Mucosa of stomach (tissue), 1 donor: ENCODE results near the gene C1QTNF6.

Experiments used
- H3K27me3 ChIP-seq: one replicate; pipeline ENCODE4 v1.7.0; 2013; ENCODE audit warnings: mild to moderate bottlenecking, low read length; ENCODE audit not compliant: control insufficient read depth, insufficient read depth
- H3K36me3 ChIP-seq: one replicate; pipeline ENCODE4 v1.7.0; 2013; ENCODE audit warnings: low read length; ENCODE audit not compliant: control insufficient read depth, insufficient read depth
- H3K4me1 ChIP-seq: one replicate; pipeline ENCODE4 v1.7.0; 2013; ENCODE audit warnings: mild to moderate bottlenecking, low read length; ENCODE audit not compliant: control insufficient read depth, insufficient read depth
- H3K4me3 ChIP-seq: one replicate; pipeline ENCODE4 v1.7.0; 2013; ENCODE audit warnings: low read length
- H3K9ac ChIP-seq: one replicate; pipeline ENCODE4 v1.7.0; 2013; ENCODE audit warnings: mild to moderate bottlenecking, low read length, moderate library complexity
- H3K9me3 ChIP-seq: one replicate; pipeline ENCODE4 v1.7.0; 2013; ENCODE audit warnings: mild to moderate bottlenecking, low read length, moderate library complexity; ENCODE audit not compliant: control insufficient read depth
- donor health status: Pancreatic carcinoma.

Gene C1QTNF6

GRCh38 chr22:37209140-37209845 lies 21.2 kb upstream of the C1QTNF6 start:
- Histone ChIP-seq H3K9ac (no peak overlapping the region), H3K9me3 (no peaks in the 10 kb centered on the region)

DNA sequence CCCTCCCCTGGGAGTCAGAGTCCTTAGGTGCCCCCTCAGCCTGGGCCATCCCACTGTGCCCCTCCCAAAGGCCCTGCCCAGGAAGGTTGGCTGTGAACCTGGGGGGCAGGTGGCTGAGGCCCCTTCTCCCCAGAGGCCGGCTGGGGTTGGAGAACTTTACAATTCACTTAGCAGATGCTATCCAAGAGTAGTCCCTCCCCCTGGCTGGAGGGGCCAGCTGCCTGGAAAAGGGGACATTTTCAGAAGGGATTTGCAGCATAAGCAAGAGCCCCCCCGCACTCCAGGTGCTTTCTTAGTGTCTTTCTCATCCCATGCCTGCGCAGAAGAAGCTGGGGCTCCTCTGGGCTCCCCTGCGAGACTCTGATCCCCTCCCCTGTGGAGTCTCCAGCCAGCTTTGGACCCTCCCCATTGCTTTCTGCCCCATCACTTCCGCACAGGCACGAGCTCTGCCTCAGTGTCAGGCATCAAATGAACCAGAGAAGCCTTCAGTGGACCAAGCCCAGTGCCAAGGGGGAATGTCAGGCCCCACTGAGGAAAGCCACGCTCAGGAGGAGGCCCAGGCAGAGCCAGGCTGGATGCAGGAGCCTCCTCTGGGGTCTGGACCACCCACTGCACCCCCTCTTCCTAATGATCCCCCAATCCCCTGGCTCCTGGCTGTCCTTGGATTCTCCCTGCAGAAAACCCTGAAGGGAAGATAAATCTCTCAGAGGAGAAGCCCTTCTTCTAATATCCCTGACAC lies 20.5 kb upstream of the C1QTNF6 start:
- no peaks in the 10 kb centered on the region for H3K9me3 ChIP-seq
- H3K27me3 ChIP-seq: peaks cover 12% of the 10 kb centered on the region
- no peak overlapping the region for H3K9ac ChIP-seq
- no peak overlapping the region for H3K4me3 ChIP-seq
- H3K36me3 ChIP-seq: no peaks in the 10 kb centered on the region
- H3K4me1 ChIP-seq: no peaks in the 10 kb centered on the region

More at GRCh38 chr22:37209140-37209845, 21.2 kb upstream of the C1QTNF6 start:
- no peaks in the 10 kb centered on the region for H3K36me3 ChIP-seq
- no peak overlapping the region for H3K4me3 ChIP-seq
- no peaks in the 10 kb centered on the region for H3K4me1 ChIP-seq
- H3K27me3 ChIP-seq: peaks cover 12% of the 10 kb centered on the region

GRCh38 chr22:37207981-37208380 lies 19.9 kb upstream of the C1QTNF6 start:
- H3K36me3 ChIP-seq: no peaks in the 10 kb centered on the region
- no peaks in the 10 kb centered on the region for H3K9me3 ChIP-seq
- no peak overlapping the region for H3K9ac ChIP-seq
- no peaks in the 10 kb centered on the region for H3K4me1 ChIP-seq
- no peak overlapping the region for H3K4me3 ChIP-seq
- peaks cover 12% of the 10 kb centered on the region for H3K27me3 ChIP-seq

- Histone ChIP-seq H3K4me1 (no peaks in the 10 kb centered on the region), H3K36me3 (no peaks in the 10 kb centered on the region), H3K9me3 (no peaks in the 10 kb centered on the region)
Measured at GRCh38 chr22:37206841-37207821, 19.1 kb upstream of the C1QTNF6 start.

GRCh38 chr22:37206118-37206840 lies 18.2 kb upstream of the C1QTNF6 start:
- Histone ChIP-seq H3K9me3 (no peaks in the 10 kb centered on the region), H3K36me3 (no peaks in the 10 kb centered on the region), H3K4me3 (no peak overlapping the region), H3K4me1 (no peaks in the 10 kb centered on the region), H3K27me3 (peaks cover 7% of the 10 kb centered on the region), H3K9ac (no peak overlapping the region)

More at GRCh38 chr22:37206841-37207821, 19.1 kb upstream of the C1QTNF6 start:
- H3K4me3 ChIP-seq: no peak overlapping the region
- H3K27me3 ChIP-seq: peaks cover 12% of the 10 kb centered on the region
- H3K9ac ChIP-seq: no peak overlapping the region

DNA sequence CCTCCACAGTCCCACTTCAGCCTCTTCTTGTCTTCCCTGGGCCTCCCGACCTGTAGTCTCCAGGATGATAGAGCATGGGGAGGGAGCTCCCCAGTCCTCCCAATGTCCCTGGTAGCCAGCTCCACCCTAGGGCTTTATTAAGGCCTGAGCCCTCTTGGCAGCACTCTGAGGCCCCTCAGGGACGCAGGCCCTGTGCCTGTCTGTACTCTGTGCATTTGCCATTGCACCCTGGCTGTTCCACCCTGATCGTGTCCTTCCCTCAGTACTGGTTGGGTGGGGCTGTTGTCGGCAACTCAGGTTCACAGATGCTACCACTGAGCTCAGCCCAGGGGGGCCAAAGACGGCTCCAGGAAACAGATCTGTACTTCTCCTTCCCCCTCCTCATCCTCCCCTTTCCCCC lies 17.0 kb upstream of the C1QTNF6 start:
- Histone ChIP-seq H3K27me3 (no peaks in the 10 kb centered on the region), H3K9me3 (no peaks in the 10 kb centered on the region), H3K4me1 (peaks cover under 1% of the 10 kb centered on the region), H3K4me3 (no peak overlapping the region), H3K9ac (no peak overlapping the region), H3K36me3 (no peaks in the 10 kb centered on the region)

GRCh38 chr22:37204045-37204655 lies 16.1 kb upstream of the C1QTNF6 start:
- peaks cover 6% of the 10 kb centered on the region for H3K4me1 ChIP-seq
- H3K9ac ChIP-seq: no peak overlapping the region
- H3K4me3 ChIP-seq: no peak overlapping the region
- H3K27me3 ChIP-seq: no peaks in the 10 kb centered on the region
- H3K9me3 ChIP-seq: no peaks in the 10 kb centered on the region
- no peaks in the 10 kb centered on the region for H3K36me3 ChIP-seq

- Histone ChIP-seq H3K9me3 (no peaks in the 10 kb centered on the region), H3K36me3 (no peaks in the 10 kb centered on the region), H3K9ac (no peak overlapping the region), H3K4me3 (no peak overlapping the region), H3K27me3 (no peaks in the 10 kb centered on the region), H3K4me1 (peaks cover 6% of the 10 kb centered on the region)
Measured at GRCh38 chr22:37203354-37204044, 15.5 kb upstream of the C1QTNF6 start.

DNA sequence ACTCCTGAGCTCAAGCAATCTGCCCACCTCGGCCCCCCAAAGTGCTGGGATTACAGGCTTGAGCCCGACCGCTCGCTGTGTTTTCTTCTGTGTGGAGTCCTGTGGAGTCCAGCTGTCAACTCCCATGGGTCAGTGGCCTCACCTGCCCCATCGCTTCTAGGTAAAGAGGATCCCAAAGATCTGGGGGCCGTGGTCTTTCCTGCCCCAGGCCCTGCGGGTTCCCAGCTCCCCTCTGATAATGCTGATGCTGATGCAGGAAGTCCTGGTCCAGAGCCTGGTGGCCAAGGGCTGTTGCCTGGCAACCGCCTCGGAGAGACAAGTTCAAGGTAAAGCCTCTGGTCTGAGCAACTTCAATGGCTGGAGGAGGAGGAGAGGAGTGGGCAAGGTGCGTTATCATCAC lies 14.7 kb upstream of the C1QTNF6 start:
- Histone ChIP-seq H3K27me3 (no peaks in the 10 kb centered on the region), H3K36me3 (no peaks in the 10 kb centered on the region), H3K4me1 (peaks cover 13% of the 10 kb centered on the region), H3K9ac (no peak overlapping the region), H3K4me3 (no peak overlapping the region), H3K9me3 (no peaks in the 10 kb centered on the region)

- H3K4me1 ChIP-seq: peaks cover 20% of the 10 kb centered on the region
- H3K27me3 ChIP-seq: no peaks in the 10 kb centered on the region
- H3K36me3 ChIP-seq: no peaks in the 10 kb centered on the region
- no peak overlapping the region for H3K4me3 ChIP-seq
- no peak overlapping the region for H3K9ac ChIP-seq
- H3K9me3 ChIP-seq: no peaks in the 10 kb centered on the region
Measured at GRCh38 chr22:37202001-37202555, 14.0 kb upstream of the C1QTNF6 start.
